GM18499 (cell line): Measurements from ENCODE around the gene ATRN.
"Not testable (repeated sequence)": the region's sequence is repeated elsewhere in the genome, so short reads cannot be mapped to it uniquely, and the experiment has no call there.

Source experiments
- ATAC-seq: cut with Tn5 transposase; IDR thresholded peaks from one replicate; pipeline ENCODE4 v1.9.1; 2021; ENCODE audit warnings: moderate number of reproducible peaks; ENCODE audit not compliant: insufficient read depth, unreplicated experiment

The ATRN gene

DNA sequence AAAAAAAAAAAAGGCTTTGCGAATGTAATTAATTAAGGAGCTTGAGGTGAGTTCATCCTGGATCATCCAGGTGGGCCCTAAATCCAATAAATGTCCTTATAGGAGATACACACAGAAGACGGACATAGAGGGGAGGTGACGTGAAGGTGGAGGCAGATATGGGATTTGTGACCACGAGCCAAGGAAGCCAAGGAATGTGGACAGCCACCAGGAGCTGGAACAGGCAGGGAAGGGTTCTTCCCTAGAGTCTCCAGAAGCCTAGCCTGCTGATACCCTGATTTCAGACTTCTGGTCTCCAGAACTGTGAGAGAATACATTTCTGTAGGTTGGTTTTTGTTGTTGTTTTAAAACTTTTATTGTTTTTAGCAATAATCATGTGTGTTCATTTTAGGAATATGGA lies 6.7 kb upstream of the ATRN start:
- no peak for ATAC-seq

DNA sequence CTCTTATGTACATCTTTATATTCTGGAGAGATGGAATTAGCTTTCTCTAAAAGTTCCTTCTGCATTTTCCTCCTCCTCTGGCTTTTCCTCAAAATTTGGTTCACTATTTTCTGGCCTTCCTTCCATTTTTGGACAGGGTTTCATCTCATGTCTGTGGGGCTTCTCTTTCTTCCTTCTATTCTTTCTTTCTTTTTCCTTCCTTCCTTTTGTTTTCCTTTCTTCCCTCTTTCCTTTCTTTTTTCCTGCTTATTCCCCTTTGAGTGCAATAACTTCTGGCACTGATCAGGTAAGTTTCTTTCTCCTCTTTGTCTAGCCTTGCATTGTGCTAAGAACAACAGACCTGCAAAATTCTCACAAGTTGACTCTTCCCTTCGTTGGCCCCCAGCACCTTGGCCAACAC lies 5.5 kb upstream of the ATRN start:
- no peak for ATAC-seq

DNA sequence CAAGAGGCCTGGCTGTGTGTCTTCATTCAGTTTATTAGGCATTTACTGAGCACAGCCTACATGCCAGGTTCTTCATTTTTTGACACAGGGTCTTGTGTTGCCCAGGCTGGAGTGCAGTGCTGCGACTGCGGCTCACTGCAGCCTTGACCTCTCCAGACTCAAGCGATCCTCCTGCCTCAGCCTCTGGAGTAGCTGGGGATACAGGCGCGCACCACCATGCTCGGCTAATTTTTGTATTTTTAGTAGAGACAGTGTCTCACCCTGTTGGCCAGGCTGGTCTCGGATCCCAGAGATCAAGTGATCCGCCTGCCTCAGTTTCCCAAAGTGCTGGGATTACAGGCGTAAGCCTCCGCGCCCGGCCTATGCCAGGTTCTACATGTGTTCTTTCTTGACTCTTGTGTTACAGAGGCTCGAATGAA lies 601 bp upstream of the ATRN start:
- ATAC-seq = no peak

DNA sequence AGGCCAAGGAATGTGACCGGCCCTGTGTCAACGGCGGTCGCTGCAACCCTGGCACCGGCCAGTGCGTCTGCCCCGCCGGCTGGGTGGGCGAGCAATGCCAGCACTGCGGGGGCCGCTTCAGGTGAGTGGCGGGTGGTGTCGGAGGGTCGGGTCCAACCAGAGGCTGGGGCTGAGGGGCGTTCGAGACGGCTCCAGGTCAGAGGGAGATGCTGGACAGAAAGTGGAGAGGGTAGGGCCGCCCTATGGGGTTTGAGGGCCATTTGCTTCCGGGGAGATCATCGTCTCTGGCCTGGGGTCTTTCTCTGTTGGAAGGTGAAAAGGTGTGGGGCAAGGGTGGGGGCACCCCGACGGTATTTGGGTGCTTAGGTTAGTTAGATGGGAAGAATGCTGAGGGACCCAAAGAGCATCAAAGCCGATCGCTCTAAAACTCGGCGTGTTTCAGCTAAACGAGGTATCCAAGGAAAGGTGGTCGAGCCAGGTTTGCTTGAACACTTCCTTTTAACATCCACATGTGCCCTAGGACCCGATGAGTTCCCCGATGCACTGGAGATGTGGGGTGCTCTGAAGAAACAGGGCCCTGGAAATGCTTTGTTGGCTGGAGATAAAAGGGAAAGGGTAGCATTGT lies 691 bp downstream of the ATRN start:
- no peak for ATAC-seq

DNA sequence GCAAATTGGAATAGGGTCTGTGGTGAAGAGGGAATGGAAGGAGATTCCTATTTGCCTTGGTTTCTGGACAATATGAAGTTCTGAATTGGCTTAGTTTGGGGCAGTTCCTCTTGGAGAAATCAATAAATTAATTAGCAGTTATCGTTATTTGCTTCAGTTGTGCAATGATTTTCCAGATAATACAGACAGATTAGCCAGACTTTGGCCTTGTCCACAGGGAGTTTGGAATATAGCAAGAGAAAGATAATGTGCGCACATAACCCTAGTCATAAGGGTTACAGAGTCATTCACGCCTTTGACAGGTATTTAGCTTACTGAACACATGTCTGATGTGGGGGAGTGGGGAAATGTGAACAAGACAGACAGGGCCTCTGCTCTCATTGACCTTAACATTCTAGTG lies 1.3 kb downstream of the ATRN start:
- ATAC-seq = no peak

DNA sequence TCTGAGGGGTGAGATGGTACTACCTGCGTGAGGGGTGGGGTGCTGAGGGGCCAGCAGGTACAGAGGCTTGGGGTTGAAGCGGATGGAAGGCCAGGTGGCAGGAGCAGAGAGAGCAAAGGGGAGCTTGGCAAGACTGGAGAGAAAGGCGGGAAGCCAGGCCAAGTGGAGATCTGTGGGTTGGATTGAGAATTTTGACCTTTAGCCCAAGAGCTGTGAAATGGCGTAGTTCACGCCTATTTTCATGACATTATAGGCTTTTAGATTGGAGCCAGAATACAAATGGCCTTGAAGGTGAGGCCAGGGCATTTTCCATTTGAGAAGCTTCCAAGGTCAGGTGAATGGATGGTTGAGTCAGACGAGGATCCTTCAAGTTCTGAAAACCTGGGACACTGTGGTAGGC lies 2.5 kb downstream of the ATRN start:
- no peak for ATAC-seq

DNA sequence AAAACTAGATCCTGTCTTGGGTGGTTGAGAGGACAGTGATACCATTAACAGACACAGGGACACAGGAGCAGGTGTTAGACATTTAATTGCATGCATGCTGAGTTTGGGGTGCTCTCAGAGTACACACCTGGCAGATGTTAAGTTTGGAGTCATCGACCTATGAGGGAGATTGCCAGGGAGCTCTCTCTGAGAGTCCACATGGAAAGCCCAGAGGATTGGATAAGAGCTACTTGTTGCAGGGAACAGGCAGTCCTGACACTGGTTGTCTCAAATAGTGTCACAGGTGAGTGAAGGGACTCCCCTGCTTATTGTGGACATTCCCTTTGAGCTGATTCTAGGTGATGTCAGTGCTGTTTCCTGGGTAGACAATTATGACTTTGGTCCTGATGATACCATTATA lies 3.1 kb downstream of the ATRN start:
- ATAC-seq = no peak

DNA sequence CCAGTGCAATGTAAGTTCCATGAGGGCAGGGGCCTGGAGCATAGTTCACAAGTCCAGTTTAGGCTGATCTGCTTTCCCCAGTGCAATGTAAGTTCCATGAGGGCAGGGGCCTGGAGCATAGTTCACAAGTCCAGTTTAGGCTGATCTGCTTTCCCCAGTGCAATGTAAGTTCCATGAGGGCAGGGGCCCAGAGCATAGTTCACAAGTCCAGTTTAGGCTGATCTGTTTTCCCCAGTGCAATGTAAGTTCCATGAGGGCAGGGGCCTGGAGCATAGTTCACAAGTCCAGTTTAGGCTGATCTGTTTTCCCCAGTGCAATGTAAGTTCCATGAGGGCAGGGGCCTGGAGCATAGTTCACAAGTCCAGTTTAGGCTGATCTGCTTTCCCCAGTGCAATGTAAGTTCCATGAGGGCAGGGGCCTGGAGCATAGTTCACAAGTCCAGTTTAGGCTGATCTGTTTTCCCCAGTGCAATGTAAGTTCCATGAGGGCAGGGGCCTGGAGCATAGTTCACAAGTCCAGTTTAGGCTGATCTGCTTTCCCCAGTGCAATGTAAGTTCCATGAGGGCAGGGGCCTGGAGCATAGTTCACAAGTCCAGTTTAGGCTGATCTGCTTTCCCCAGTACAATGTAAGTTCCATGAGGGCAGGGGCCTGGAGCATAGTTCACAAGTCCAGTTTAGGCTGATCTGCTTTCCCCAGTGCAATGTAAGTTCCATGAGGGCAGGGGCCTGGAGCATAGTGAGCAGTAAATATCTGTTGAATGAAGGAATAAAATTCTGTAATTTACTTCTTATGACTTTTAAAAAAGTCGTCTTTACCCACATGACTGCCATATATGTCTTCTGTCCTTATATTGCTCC lies 6.4 kb downstream of the ATRN start:
- ATAC-seq = not testable (repeated sequence)

DNA sequence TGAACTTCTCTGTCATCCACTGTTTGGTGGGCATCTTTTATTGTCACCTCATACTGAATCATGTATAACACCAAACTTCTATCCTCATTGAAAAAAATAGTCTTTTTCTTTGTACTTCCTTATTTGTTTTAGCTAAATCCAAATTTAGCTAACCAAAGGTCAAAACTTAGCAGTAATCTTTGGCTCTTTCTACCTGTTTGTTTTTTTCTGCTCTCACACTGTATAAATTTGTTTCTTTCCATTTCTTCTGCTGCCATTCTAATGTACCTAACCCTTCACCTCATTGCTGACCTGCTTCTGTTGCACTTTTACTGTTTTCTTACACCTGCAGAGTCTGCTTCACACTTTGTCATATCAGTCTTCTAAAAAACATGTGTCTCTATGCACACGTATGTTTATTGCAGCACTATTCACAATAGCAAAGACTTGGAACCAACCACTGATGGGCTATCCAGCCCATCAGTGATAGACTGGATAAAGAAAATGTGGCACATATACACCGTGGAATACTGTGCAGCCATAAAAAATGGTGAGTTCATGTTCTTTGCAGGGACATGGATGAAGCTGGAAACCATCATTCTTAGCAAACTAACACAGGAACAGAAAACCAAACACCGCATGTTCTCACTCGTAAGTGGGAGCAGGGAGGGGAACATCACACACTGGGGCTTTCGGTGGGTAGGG lies 7.2 kb downstream of the ATRN start:
- no peak for ATAC-seq

DNA sequence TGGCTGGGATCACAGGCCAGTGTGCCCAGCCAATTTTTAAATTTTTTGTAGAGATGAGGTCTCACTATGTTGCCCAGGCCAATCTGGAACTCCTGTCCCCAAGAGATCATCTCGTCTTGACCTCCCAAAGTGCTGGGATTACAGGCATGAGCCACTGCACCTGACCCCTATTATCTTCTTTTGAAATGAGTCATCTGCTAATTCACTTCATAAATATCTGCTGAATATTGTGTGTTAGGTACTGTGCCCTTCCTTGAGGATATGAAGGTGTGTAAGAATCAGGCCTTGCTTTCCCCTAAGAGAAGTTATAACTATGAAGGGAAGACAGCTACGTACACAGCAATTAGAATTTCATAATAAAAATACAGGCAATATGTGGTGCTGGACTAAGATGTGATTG lies 8.2 kb downstream of the ATRN start:
- no peak for ATAC-seq

DNA sequence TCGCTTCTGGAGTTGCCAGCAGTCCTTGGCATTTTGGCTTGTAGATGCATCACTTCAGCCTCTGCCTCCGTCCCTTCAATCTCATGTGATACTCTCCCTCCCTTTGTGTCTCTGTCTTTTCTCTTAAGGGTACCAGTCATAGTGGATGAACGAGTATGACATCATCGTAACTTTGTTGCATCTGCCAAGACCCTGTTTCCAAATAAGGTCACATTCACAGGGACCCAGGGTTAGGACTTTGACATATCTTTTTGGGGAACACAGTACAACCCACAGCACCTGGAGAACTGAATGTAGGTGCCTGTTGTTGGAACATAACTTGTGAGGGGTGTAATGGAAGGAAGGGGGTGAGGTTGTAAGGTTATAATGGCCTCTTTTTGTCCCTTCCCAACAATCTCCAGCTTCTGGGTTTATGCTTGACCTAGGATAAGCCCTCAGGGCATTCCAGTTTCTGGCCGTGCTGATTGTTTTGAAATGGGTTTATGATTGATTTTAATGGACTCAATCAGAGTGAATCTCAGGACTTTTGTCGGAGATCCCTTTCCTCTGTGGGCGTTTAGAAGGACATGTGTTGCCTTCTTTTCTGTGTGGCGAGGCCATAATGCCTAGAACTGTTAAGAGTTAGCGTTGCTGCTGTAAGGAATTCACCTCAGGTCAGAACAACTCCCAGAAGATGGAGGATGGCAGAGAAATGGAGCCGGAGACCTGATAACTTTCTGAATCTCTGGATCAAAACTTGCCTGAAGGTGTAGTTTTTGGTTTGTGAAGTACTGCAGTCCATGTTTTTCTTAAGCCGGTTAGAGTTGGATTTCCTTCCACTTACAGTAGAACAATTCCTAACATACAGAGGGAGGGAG lies 9.2 kb downstream of the ATRN start:
- ATAC-seq = no peak

DNA sequence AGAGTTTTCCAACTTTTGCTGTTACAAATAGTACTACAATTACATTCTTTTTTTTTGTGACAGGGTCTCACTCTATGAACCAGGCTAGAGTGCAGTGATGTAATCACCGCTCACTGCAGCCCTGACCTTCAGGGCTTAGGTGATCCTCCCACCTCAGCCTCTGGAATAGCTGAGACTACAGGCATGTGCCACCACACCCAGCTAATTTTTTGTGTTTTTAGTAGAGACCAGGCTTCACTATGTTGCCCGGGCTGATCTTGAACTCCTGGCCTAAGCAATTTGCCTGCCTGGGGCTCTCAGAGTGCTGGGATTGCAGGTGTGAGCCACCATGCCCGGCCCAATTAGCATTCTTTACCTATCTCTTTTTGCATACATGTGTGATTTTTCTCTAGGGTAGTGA lies 12.5 kb downstream of the ATRN start:
- no peak for ATAC-seq

DNA sequence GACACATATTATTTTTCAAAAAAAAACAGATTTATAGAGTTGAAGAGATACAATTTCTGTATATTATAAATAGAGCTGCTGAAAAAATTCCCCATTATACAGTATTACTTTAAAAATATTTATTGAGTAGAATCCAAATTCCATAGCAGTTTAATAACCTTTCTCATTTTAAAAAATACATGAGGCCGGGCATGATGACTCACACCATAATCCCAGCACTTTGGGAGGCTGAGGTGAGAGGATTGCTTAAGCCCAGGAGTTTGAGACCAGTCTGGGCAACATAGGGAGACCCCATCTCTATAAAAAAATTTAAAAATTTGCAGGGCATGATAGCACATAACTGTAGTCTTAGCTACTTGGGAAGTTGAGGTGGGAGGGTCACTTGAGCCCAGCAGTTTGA lies 13.0 kb downstream of the ATRN start:
- no peak for ATAC-seq

DNA sequence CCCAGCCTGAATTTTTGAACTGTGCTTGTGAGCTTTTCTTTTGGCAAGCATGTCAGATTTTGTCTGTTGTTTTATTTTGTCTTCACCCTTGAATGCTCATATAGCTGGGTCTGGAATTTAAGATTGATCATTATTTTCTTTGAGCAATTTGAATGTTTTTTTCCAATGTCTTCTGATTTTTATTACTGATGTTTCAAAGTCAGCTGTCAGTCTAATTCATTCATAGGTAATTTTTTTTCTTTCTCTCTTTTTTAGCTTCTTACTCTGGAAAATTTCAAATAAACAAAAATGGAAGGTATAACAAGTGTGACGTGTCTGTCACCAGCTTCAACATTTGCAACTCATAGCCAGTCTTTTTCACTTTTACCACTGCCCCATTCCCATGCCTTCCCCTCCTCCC lies 15.1 kb downstream of the ATRN start:
- no peak for ATAC-seq

DNA sequence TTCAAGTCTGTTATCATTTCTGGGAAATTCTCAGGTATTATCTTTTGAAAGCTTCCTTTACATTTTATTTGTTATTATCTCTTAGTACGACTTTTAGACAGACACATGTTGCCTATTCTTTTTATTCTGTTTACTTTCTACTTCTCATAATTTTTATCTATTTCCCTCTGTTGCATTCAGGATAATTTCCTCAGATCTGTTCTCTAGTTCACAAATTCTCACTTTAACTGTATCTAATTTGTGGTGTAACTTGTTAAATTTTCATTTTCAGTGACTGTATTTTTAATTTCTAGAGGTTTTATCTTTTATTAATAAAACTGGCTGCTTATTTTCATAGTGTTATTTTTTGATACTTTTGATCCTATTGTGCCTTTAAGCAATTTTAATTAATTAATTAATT lies 16.0 kb downstream of the ATRN start:
- no peak for ATAC-seq

DNA sequence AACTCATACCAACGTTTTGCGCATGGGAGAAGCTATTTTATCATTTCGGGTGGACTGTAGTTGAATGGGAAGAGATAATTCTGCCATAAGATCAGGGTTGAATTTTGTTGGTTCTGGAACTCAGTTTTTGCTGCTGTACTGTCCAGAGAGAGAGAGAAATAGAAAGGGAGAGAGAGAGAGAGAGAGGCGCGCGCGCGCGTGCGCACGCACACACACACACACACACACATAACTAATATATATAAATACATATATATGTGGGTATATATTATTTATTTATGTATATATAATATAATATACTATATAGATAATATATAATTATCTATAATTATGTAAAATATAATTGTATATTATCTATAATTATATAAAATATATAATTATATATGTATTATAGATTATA lies 21.9 kb downstream of the ATRN start:
- ATAC-seq = no peak

DNA sequence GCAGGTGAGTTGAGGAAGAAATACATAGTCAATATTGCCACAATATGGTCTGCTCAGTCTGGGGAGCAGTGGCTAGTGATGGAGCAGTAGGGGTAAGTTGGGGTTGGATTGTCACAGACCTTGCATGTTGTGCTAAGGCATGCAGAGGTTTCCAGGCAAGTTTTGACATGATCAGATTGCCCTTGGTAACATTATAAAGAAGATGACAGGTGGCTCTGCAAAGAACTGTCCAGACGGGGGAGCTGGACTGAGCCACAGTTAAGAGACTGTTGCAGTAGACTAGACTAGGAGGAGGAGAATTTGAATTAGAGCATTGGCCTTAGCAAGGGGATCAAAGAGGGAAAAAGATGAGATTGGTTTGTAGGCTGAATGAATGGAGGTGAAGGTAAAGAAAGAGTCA lies 23.4 kb downstream of the ATRN start:
- ATAC-seq = no peak

DNA sequence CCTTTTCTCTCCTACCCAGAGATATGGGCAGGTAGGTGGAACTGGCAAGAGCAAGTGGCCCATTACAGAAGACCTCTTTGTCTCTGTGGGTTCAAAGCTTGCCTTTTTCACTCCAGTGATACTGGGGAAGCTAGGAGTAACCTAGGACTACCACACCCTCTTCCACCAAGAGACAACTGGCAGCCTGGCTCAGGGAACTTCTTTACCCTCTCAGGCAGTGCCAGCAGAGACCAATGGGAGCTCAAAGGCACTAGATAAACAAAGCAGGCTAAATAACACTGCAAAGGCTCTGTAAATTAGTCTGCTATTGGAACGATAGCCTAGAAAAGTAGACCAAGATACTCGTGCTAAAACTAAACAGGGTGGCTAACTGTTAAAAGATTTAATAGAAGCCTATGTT lies 32.1 kb downstream of the ATRN start:
- no peak for ATAC-seq

DNA sequence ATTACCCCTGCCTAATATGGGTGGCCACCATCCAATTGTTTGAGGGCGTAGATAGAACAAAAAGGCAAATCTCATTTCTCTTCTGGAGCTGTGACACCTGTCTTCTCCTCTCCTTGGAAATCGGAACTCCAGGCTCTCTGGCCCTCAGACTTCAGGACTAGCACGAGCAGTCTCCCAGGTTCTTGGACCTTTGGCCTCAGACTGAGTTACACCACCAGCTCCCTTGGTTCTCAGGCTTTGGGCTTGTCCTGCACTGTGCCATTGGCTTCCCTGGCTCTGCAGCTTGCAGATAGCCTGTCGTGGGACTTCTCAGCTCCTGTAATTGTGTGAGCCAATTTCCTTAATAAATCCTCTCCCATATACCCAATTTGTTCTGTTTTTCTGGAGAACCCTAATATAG lies 34.3 kb downstream of the ATRN start:
- no peak for ATAC-seq

DNA sequence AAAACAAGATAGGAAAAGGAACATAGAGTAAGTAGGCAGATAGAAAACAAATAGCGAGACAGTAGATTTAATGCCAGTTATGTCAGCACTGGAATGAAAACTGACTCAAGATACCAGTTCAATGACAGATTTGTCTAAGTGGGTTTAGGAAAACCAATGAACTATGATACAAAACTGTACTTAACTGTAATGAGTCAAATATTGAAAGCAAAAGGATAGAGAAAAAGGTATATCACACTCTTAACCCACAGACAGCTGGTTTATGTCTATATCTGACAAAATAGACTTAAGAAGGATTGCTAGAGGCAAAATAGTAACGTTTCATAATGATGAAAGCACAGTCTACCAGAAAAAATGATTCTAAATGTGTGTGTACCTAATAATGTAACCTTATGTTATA lies 38.2 kb downstream of the ATRN start:
- ATAC-seq = no peak

DNA sequence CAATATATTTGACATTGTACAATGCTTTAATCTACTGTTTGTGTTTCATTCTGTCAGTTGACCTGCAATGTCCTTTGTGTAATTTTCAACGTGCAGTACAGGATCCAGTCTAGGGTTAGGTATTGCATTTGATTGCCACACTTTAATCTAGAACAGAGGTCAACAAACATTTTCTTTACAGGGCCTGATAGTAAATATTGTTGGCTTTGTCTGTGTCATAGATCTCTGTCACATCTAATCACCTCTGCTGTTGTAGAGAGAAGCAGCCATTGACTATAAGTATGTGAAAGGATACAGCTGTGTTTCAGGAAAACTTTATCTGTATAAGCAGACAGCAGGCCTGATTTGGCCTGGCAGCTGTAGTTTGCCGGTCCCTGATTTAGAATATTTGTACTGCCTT lies 39.3 kb downstream of the ATRN start:
- ATAC-seq = no peak
